GM18519 (cell line): ENCODE measurements around the gene UBR7.
"Not testable (repeated sequence)": the region's sequence is repeated elsewhere in the genome, so short reads cannot be mapped to it uniquely, and the experiment has no call there.

Experiments
- ATAC-seq: cut with Tn5 transposase; IDR thresholded peaks from one replicate; pipeline ENCODE4 v1.9.1; 2021; ENCODE audit warnings: mild to moderate bottlenecking, moderate library complexity; ENCODE audit not compliant: unreplicated experiment, low FRiP score

The UBR7 gene

GRCh38 chr14:93206793-93207467 lies at the start of gene UBR7, which contains the start of gene GON7:
UBR7 (plus strand) TSS chr14:93207256; CDS start chr14:93207292, 36 bp downstream.
GON7 (minus strand) TSS chr14:93207065; CDS start chr14:93207037, 28 bp downstream.
- ATAC-seq, result peak; percentile 71

- ATAC-seq, result not testable (repeated sequence)
These were observed 48.7 kb upstream of the UBR7 start for GRCh38 chr14:93158349-93158748.

DNA sequence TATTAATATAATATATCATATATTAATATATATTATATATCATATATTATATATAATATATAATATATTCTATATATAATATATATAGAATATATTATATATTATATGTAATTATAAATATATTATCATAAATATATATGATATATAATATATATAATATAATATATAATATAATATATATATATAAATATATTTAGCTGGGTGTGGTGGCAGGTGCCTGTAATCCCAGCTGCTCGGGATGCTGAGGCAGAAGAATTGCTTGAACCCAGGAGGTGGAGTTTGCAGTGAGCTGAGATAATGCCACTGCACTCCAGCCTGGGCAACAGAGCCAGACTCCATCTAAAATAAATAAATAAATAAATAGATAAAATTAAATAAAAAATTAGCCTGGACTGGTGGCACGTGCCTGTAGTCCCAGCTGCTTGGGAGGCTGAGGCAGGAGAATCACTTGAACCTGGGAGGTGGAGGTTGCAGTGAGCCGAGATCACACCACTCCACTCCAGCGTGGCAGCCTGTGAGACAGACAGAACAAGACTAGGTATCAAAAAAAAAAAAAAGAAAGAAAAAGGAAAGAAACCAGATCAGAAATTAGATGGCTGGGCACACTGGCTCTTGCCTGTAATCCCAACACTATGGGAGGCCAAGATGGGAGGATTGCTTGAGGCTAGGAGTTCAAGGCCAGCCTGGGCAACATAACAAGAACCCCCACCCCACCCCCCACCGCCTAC lies 47.3 kb upstream of the UBR7 start:
- not testable (repeated sequence) for ATAC-seq

DNA sequence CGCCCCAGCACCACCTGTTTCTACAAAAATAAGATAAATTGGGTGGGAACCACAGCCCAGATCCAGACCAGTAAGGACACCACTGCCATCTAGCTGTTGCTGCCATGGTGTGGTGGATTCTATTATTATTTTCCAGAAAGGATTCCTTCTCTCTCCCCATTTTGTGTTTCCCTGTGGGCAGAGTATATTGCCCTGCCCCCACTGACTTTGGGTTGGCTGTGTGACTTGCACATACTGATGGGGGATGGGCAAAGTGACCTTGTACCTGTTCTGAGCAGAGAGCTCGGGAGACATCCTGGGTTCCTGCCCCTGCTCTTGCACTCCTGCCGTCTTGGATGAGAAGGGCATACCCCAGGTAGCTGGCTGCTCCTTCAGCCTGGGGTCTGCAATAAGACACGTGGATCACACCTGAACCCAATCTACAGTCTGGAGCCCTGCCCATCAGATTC lies 46.7 kb upstream of the UBR7 start:
- no peak for ATAC-seq

GRCh38 chr14:93161411-93161940 lies 45.6 kb upstream of the UBR7 start:
- ATAC-seq, result no peak

DNA sequence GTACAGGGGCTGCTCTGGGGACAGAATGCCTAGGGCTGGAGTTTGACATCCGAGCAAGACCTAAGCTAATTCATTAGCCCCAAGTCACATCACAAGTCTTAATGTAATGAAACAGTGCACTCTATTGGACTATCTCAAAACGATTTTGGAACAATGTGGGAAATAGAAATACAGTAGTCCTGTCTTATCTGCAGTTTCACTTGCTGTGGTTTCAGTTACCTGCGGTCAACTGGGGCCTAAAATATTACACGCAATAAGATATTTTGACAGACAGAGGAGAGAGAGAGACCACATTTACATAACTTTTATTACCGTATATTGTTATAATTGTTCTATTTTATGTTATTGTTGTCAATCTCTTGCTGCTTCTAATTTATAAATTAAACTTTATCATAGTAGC lies 43.5 kb upstream of the UBR7 start:
- no peak for ATAC-seq

GRCh38 chr14:93165271-93166265 lies 41.5 kb upstream of the UBR7 start:
- ATAC-seq, result not testable (repeated sequence)

DNA sequence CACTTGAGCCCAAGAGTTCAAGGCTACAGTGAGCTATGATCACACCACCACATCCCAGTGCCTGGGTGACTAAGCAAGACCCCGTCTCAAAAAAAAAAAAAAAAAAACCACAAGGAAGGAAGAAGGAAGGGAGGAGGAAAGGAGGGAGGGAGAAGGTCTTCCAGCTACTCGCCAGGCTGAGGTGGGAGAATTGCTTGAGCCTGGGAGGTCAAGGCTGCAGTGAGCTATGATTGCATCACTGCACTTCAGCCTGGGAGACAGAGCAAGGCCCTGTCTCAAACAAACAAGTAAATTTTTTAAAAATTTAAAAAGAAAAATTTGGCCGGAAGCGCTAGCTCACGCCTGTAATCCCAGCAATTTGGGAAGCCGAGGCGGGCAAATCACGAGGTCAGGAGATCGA lies 38.4 kb upstream of the UBR7 start:
- ATAC-seq, result not testable (repeated sequence)

DNA sequence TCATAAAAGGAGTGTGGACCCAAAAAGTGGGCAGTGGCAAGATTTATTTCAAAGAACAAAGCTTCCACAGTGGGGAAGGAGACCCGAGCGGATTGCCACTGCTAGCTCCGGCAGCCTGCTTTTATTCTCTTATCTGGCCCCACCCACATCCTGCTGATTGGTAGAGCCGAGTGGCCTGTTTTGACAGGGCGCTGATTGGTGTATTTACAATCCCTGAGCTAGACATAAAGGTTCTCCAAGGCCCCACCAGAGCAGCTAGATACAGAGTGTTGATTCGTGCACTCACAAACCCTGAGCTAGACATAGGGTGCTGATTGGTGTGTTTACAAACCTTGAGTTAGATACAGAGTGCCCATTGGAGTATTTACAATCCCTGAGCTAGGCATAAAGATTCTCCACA lies 37.4 kb upstream of the UBR7 start:
- not testable (repeated sequence) for ATAC-seq

- ATAC-seq, result not testable (repeated sequence)
These were observed 36.9 kb upstream of the UBR7 start for GRCh38 chr14:93170141-93170540.

DNA sequence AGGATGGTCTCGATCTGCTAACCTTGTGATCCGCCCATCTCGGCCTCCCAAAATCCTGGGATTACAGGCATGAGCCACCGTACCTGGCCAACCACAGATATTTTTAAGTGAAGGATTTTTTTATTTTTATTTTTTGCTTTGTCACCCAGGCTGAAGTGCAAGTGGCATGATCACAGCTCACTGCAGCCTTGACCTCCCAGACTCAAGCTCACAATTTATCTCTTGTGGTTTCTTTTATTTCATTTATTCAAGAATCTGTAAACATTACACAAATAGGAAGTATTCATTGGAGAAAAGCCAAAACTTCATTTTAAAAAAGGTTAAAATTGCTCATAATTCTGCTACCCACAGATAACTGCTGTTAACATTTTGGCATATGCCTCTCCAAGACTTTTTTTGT lies 35.7 kb upstream of the UBR7 start:
- no peak for ATAC-seq

GRCh38 chr14:93173943-93174395 lies 33.1 kb upstream of the UBR7 start:
- no peak for ATAC-seq

DNA sequence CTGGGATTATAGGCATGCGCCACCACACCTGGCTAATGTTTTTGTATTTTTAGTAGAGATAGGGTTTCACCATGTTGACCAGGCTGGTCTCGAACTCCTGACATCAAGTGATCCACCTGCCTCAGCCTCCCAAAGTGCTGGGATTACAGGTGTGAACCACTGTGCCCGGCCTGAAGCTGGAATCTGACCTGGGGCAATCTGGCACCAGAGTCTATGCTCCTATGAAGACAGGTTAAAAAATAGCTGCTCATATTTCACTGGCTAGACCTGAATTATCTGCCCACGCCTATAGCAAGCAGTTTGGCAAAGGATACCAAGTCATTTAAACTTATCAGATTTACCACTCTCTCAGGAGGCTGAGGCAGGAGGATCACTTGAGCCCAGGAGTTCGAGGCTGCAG lies 32.3 kb upstream of the UBR7 start:
- ATAC-seq, result not testable (repeated sequence)

DNA sequence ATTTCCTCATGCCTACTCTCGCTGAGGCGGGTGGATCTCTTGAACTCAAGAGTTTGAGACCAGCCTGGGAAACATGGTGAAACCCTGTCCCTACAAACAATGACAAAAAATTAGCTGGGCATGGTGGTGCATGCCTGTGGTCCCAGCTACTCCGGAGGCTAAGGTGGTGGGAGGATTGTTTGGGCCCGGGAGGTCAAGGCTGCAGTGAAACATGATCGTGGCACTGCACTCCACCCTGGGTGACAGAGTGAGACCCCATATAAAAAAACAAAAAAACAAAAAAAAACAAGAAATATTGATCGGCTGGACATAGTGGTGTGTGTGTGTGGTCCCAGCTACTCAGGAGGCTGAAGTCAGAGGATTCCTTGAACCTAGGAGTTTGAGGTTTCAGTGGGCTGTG lies 31.6 kb upstream of the UBR7 start:
- no peak for ATAC-seq

DNA sequence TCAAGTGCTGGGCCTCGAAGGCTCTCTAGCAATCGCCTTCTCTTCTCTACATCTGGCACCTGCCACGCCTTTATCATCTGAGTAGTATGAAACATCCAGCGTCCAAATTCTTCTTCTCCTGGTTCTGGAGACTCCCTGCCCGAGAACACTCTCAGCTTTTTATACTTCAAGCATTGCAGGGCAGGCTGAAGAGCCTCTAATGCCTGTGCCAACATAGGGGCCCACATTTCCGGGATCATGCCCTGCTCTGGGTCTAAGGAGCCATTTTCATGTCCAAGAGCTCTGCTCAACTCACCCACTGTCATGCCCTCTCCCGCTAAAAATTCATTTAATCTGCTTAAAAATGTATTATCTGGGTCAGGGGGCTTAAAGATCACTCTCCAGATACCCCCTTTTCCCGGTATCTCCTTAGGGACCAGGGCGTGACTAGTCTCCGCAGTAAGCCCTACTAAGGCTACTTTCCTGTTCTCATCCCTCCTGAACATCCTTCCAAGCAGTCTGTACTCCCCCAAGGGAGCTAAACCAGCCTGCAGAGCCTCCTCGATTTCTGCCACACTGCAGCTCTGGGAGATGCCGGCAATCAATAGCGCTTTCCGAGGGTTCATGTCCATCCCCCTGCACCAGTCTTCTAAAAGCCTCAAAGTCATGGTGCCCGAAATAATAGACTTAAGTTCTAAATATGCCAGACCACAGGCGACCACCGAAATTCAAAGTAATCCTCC lies 23.3 kb upstream of the UBR7 start:
- no peak for ATAC-seq

DNA sequence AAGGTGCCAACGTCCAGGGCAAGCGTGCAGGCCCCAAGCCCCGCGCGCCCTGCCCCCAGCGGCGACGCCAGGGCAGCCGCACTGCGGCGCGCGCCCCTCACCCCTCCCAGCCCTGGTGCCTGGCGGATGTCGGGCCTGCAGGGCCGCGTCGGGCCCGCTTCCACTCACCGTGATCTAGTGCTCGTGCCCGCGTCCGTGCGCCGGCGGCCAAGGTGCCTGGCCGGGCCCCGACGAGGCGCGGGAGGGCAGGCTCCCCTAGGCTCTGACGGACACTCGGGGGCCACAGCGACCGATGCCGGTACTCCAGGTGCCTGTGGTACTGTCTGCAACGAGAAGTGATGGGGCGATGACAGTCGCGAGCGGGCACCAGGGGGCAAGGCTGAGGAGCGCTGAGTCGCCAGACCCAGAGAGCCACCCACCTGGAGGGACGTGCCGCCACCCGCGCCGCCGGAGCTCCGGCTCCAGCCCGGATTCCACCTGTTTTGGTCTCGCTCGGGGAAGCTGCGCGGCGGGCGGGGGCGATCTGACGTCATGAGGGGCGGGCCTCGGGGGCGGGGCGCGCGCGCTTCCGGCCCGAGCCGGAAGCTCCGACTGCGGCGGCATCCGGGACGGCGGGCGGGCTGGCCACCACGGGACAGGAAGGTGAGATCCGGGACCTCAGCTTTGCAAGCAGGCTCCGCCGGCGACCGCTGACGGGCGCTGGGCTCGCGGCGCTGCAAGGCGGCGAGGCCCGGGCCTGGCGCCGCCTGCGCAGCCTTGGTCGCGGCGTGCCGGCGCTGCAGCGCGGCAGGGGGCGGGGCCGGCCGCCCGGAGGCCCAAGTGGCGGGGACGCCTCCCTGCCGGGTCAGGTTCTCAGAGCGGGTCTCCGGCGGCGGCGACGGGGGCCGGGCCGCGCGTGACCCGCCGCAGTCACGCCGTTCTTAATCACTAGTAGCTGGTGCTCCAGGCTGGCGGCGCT lies 22.4 kb upstream of the UBR7 start, which contains the start of the genes LYSET and MOAP1:
Gene LYSET, plus strand, starts transcription at position 927 of the 958 bp plus-strand sequence. CDS start 89 bp downstream, outside the sequence.
Gene MOAP1, minus strand, starts transcription at position 507 of the 958 bp plus-strand sequence. CDS start 655 bp downstream, outside the sequence.
- peak; percentile 83 for ATAC-seq

- ATAC-seq, result no peak
These were observed 21.7 kb upstream of the UBR7 start for GRCh38 chr14:93185349-93185720.

- no peak for ATAC-seq
These were observed 20.6 kb upstream of the UBR7 start for GRCh38 chr14:93186466-93186865.
